ENCODE measurements around the gene CPNE7. TPM values are rescaled to one million over a fixed set of nuclear protein-coding genes. Genes with fewer than 3 reads are reported as not detected.

The CPNE7 gene
- total and polyA plus RNA-seq, 2 of the 8 experiments (the other 6 are each of a cell fraction or from before 2014, with no cell fraction given), result 10.0 to 23.7 TPM

DNA sequence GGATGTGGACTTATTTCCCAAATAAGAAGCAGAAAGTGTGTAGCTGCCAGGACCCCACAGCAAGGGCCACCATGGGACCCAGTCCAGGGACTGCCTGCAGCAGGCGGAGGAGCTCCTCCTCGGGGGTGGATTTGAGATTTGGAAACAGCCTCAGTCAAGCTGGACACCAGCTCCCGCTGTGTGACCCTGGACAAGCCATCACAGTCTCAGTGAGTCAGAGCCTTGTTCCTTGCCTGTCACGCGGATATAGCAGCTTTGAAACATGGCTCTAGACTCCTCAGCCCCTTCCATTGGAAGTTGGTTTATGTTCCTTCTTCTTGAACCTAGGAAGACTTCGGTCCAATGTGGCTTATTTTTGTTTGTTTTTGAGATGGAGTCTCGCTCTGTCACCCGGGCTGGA lies 25.4 kb downstream of the CPNE7 start:
- no peaks in the 10 kb centered on the region; a peak in 1 of 7 replicates for H3K27me3 ChIP-seq (replicated peaks in 1 of 4; ENCODE audit: control insufficient read depth in 3 of 4, extremely low read depth in 1 of 4, insufficient read depth in 3 of 4, low read length in 3 of 4)
- H4K20me1 ChIP-seq (replicated peaks in 1 of 2; ENCODE audit: control insufficient read depth in 1 of 2, insufficient read depth in 2 of 2, low read length in 2 of 2), result peaks cover 0 to 7% of the 10 kb centered on the region in 2 experiments
- peaks cover 2% of the 10 kb centered on the region for H3K23me2 ChIP-seq (ENCODE audit: low read depth, low read length)
- no peak overlapping the region for H2AK5ac ChIP-seq (ENCODE audit: low read depth, low read length)
- H3K4me2 ChIP-seq (ENCODE audit: insufficient read depth in 1 of 2, low read depth in 2 of 2, low read length in 2 of 2), result no peak overlapping the region
- H3K4ac ChIP-seq (replicated peaks; ENCODE audit: insufficient read length, low read depth, low read length), result no peak overlapping the region
- 0 out of 2 replicates have a peak overlapping the region, but pooled peaks have one; percentile 16 for H2BK5ac ChIP-seq (ENCODE audit: low read depth, low read length)
- no peak for FAIRE-seq
- H2BK120ac ChIP-seq (replicated peaks; ENCODE audit: low read depth, low read length), result no peak overlapping the region
- H2BK12ac ChIP-seq (ENCODE audit: low read depth, low read length), result no peak overlapping the region
- no peak overlapping the region for H3K27ac ChIP-seq (ENCODE audit: low read depth, low read length)
- no peak overlapping the region for H2AFZ ChIP-seq (ENCODE audit: low read length)
- no peak overlapping the region for H3K14ac ChIP-seq (ENCODE audit: insufficient read length)
- WGBS, 2 experiments (ENCODE audit: extremely low coverage in 1 of 2, insufficient coverage in 1 of 2, insufficient read length in 1 of 2, insufficient replicate concordance in 2 of 2, low coverage in 1 of 2, low lambda C conversion rate in 2 of 2, missing lambda C conversion rate in 1 of 2), result 93% methylated on average over 8 of the region's 8 CpGs; no CpG with 5 or more reads in 1 of the 2 experiments
- H3K9me3 ChIP-seq (ENCODE audit: insufficient read depth in 2 of 2, low read depth in 1 of 2, low read length in 1 of 2), result no peaks in the 10 kb centered on the region
- ChIA-PET POLR2A (ENCODE audit: partially characterized antibody) (interaction anchor here (0.6 to 1.3 kb wide), 5 partner anchors 13 to 337 kb away, joined by 3 to 5 read pairs (median 3); partner anchors contain the start of gene DPEP1), CTCF (ENCODE audit: partially characterized antibody) (interaction anchor here (0.7 to 4.8 kb wide), 11 partner anchors 10 to 105 kb away, joined by 3 to 56 read pairs (median 7); partner anchors contain the start of gene DPEP1)
- DNase-seq (ENCODE audit: low read depth in 1 of 2, low spot score in 2 of 2), result no peak
- no peak overlapping the region for H2BK20ac ChIP-seq (ENCODE audit: low read length)
- H3K79me1 ChIP-seq (ENCODE audit: low read depth, low read length), result no peaks in the 10 kb centered on the region
- no peak overlapping the region for H4K5ac ChIP-seq (ENCODE audit: insufficient read length, low read depth, low read length)
- no peak overlapping the region for H2BK15ac ChIP-seq (ENCODE audit: low read length)
- H3K9ac ChIP-seq (replicated peaks in 1 of 4; ENCODE audit: extremely low read depth in 1 of 4, low read depth in 3 of 4, low read length in 3 of 4), result no peak overlapping the region
- H3K23ac ChIP-seq (ENCODE audit: insufficient read length), result no peak overlapping the region
- H3K4me3 ChIP-seq (ENCODE audit: extremely low read depth in 1 of 4, insufficient read depth in 2 of 4, low read depth in 3 of 4, low read length in 4 of 4), result no peak overlapping the region
- no peaks in the 10 kb centered on the region for H3K36me3 ChIP-seq (ENCODE audit: control insufficient read depth in 2 of 4, insufficient read depth in 4 of 4, low read length in 3 of 4)
- no peak overlapping the region for H3K18ac ChIP-seq (ENCODE audit: extremely low read depth, low read length)
- no peak overlapping the region for H4K91ac ChIP-seq (replicated peaks; ENCODE audit: insufficient read length, low read length)
- H3K4me1 ChIP-seq (replicated peaks in 1 of 4; ENCODE audit: control insufficient read depth in 3 of 4, insufficient read depth in 4 of 4, low read length in 3 of 4), result peaks cover 0 to 11% (median 9%) of the 10 kb centered on the region in 4 experiments; a peak in 5 of 7 replicates
- H3K56ac ChIP-seq (replicated peaks; ENCODE audit: insufficient read length, low read depth, low read length), result no peak overlapping the region
- no peaks in the 10 kb centered on the region for H3K79me2 ChIP-seq (ENCODE audit: control insufficient read depth in 1 of 2, insufficient read depth in 2 of 2, low read length in 2 of 2)
- H4K8ac ChIP-seq (ENCODE audit: extremely low read depth, insufficient read depth, low read length), result no peak overlapping the region; the same call in 1 of the 2 replicates
- TF ChIP-seq ZNF274 (IDR thresholded peaks at IDR 0.05; ENCODE audit: borderline replicate concordance, extremely low read depth, low read length), result no peak
- TF ChIP-seq CHD1 (IDR thresholded peaks at IDR 0.05; ENCODE audit: low read depth, low read length), result no peak
- TF ChIP-seq RAD21 (IDR thresholded peaks at IDR 0.05 in 1 of 2, conservative IDR thresholded peaks at IDR 0.05 in 1 of 2; ENCODE audit: low read depth in 2 of 2, low read length in 2 of 2), result no peak
- no peak for TF ChIP-seq SIX5 (IDR thresholded peaks at IDR 0.05; ENCODE audit: low read depth, low read length)

Measured in H1 (cell line).